AG10803 (cell line): ENCODE data around the gene NFIL3.

Experiments used
- DNase-seq: peaks from one replicate; pipeline ENCODE4 v3.0.0; 2010; ENCODE audit warnings: low read depth
- H3K4me3 ChIP-seq: 2 replicates; pipeline ENCODE4 v1.5.1; 2011; ENCODE audit warnings: mild to moderate bottlenecking, low read length, control low read depth
- CTCF ChIP-seq: conservative IDR thresholded peaks from 2 replicates; pipeline ENCODE4 v1.5.1; 2011; ENCODE audit warnings: mild to moderate bottlenecking, low read length, control low read depth, inconsistent platforms

NFIL3 gene

GRCh38 chr9:91407580-91408318 is 15.9 kb downstream of the NFIL3 start:
- no peak for TF ChIP-seq CTCF
- H3K4me3 ChIP-seq, result no peak overlapping the region
- no peak for DNase-seq

- no peak overlapping the region for H3K4me3 ChIP-seq
- no peak for DNase-seq
Measured at GRCh38 chr9:91405343-91406077, 18.1 kb downstream of the NFIL3 start.

GRCh38 chr9:91403665-91404543 is 19.7 kb downstream of the NFIL3 start:
- no peak for DNase-seq
- H3K4me3 ChIP-seq, result no peak overlapping the region
- TF ChIP-seq CTCF, result no peak

More at GRCh38 chr9:91405343-91406077, 18.1 kb downstream of the NFIL3 start:
- TF ChIP-seq CTCF, result no peak

DNA sequence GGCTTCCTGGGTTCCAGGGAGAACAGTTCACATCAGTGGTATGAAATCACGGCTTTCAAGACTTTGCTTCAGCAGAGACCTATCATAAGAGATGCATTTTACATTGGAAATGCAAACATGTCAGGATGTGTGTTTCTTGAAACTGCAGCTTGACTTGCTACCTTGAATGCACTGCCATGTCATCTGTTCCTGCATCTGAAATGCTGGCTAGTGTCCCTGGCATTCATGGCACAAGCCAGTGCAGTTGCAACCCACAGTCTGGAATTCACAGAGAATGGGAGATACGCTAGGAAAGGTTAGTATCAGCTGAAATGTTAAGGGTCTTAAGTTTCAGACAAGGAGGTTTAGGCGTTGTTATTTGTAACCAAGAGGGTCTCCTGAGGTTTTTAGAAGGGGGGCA is 24.7 kb downstream of the NFIL3 start:
- no peak for TF ChIP-seq CTCF
- no peak for DNase-seq
- H3K4me3 ChIP-seq, result no peak overlapping the region

- no peak overlapping the region for H3K4me3 ChIP-seq
- peak; percentile 91 for DNase-seq
- TF ChIP-seq CTCF, result no peak
Measured at GRCh38 chr9:91395553-91396471, 27.8 kb downstream of the NFIL3 start.

GRCh38 chr9:91395106-91395552 is 28.5 kb downstream of the NFIL3 start:
- peak; percentile 74 for DNase-seq
- no peak overlapping the region for H3K4me3 ChIP-seq
- no peak for TF ChIP-seq CTCF
